Peyer's patch (tissue), 4 donors: Measurements from ENCODE around the gene IL17REL.

ENCODE experiments used
- POLR2A ChIP-seq, 2 donors: fragments of 450-650 bp; IDR thresholded peaks; one replicate each; pipeline ENCODE4 v1.5.1; 2017; ENCODE audit warnings: antibody characterized with exemption in 2 of 2, mild to moderate bottlenecking in 2 of 2, moderate library complexity in 2 of 2
- TF ChIP-seq, protein P1 (sequence below), 6 experiments: fragments of 450-650 bp in 4 of 6; fragments of 200-600 bp in 2 of 6; sonication (generic) in 1 of 6; IDR thresholded peaks; one replicate each; pipeline ENCODE4 v1.5.1; 2017 to 2019; ENCODE audit warnings: antibody characterized with exemption in 6 of 6, mild to moderate bottlenecking in 3 of 6, moderate library complexity in 1 of 6

DNA sequence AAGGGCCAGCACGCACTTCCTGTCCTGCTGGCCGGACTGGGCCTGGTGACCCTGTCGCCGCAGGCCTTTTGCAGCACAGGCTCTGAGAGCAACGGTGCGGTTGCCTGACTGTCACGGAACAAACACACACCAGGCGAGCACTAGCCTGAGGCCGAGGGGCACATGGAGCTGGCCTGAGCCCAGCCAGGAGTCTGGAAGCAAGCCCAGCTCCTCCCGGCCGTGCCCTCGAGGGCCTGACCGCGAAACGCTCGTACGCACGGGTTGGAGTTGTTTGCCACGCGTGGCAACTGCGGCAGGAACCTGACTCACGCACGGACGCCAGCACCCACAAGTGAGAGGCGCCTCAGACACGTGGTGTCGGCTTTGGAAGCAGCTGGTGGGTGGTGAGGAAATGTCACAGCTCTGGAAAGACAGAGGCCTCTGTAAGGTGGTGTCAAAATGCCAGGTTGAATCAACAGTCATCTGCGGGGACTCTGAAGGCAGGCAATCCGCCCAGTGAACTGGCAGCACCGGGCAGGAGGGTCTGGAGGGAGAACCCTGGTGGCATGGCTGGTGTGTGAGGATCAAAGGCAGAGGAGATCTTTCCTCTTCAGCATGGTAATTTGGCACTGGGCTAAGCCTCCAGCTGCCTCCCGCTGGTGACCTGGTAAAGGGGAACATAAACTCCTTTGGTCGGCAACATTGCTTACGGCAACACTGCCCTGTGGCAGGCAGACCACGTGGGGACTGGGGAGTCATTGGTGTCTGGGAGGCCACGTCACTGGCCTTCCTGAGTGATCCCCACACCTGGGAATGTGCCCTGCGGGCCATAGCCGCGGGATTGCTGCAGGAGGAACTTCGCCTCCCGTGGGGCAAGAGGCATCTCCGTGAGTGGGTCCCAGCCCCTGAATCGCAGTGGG, 15.3 kb upstream of the IL17REL start:
- TF ChIP-seq, protein P1, sequence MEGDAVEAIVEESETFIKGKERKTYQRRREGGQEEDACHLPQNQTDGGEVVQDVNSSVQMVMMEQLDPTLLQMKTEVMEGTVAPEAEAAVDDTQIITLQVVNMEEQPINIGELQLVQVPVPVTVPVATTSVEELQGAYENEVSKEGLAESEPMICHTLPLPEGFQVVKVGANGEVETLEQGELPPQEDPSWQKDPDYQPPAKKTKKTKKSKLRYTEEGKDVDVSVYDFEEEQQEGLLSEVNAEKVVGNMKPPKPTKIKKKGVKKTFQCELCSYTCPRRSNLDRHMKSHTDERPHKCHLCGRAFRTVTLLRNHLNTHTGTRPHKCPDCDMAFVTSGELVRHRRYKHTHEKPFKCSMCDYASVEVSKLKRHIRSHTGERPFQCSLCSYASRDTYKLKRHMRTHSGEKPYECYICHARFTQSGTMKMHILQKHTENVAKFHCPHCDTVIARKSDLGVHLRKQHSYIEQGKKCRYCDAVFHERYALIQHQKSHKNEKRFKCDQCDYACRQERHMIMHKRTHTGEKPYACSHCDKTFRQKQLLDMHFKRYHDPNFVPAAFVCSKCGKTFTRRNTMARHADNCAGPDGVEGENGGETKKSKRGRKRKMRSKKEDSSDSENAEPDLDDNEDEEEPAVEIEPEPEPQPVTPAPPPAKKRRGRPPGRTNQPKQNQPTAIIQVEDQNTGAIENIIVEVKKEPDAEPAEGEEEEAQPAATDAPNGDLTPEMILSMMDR (IDR thresholded peaks at IDR 0.05) = no peak
- TF ChIP-seq POLR2A (IDR thresholded peaks at IDR 0.05) = no peak
